HG03565 (cell line): ENCODE measurements around the gene PCDH1.
"Not testable (repeated sequence)": the region's sequence is repeated elsewhere in the genome, so short reads cannot be mapped to it uniquely, and the experiment has no call there.

Source experiments
- ATAC-seq: cut with Tn5 transposase; IDR thresholded peaks from one replicate; pipeline ENCODE4 v1.9.1; 2021; ENCODE audit warnings: mild to moderate bottlenecking, moderate library complexity; ENCODE audit not compliant: unreplicated experiment

Gene PCDH1

GRCh38 chr5:141840280-141840812, 37.9 kb downstream of the PCDH1 start:
- ATAC-seq, result no peak

DNA sequence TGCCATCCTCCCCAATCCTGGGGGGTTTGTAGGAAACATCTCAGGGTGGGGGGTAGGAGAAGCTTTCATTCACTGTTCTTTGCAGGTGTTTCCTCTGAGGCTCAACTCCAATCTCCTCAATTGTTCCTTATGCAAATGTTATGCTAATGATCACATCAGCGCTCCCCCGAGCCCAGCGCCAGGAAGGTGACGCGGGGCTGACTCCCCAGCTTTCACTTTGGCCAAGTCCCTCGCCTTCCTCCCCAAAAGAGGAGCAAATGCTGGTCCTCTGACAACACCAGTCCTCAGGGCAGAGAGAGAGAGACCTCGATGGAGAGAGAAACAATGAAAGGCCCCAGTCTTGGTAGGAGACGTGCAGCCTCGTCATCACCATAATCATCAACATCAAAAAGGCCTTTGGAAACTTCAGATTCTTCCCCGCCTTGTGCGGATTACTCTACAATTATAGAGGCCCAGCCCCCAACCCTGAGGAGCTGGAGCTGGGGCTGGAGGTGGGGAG, 39.1 kb downstream of the PCDH1 start:
- ATAC-seq, result no peak

GRCh38 chr5:141838326-141839014, 39.7 kb downstream of the PCDH1 start:
- ATAC-seq, result no peak

DNA sequence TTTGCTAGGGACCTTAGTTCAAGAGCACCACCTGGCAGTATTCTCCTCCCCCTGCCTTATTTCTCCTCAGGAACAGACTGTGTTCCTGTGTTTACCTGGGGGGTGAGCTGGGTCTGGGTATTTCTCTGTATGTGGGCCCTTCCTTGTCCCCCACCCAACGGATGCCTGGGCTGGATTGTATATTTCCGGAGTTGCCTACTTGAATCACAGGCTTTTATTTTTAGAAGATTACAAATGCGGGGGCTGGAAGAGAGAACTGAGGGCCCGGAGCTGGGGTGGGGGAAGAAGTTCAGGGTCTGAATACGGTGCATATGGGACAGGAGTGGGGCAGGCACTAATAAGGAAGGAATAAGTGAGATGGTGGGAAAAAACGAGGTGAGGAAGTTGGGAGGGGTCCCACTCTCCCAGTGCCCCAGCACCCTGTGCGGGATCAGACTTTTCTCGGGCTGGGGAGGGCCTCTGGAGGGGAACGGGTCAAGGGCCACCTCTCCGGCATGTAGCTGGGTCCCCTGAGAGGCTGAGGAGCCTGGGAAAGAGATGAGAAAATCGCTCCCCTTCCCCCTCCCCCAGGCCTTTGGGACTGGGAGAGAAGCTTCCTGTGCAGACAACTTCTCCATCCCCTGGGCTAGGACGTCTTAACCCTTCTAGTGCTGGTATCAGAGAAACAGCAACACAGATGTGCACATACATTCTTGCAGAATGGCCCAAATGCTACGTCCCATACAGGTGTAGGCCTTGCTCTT, 42.1 kb downstream of the PCDH1 start:
- no peak for ATAC-seq

DNA sequence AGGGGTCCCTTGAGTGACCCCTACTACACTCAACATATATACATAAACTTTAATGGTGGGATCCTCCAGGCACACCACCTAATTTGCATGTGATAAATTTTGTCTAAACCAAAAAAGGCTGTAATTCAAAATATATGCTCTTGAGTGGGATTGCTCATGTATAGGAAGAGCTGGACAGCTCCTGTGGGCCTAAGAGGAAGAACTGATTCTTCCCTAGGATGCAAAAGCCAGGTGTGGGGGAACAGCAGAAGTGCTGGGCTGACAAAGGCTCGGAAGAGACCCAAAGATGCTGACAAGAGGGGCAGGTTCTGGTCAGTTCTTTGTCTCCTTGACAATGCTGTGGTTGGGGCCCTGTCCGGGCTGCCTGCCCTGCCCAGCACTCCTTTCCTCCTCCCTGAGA, 43.9 kb downstream of the PCDH1 start:
- no peak for ATAC-seq

DNA sequence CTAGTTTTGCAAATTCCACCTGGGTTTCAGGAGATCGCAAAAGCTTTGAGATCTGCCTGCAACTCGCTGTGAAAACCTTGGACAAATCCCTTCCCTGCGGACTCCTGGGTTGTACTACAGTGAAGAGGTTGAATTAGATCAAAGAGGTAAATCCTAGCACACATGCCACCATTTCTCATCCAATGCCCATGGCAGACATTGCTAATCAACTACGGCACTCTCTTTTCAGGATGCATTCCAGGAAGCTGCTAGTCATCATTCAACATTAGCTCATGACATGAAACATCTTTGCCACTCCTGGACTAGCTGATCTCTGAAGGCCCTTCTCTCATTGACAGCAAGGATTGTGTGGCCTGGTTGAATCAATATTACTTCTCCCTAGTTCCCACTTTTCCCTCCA, 46.1 kb downstream of the PCDH1 start:
- no peak for ATAC-seq

DNA sequence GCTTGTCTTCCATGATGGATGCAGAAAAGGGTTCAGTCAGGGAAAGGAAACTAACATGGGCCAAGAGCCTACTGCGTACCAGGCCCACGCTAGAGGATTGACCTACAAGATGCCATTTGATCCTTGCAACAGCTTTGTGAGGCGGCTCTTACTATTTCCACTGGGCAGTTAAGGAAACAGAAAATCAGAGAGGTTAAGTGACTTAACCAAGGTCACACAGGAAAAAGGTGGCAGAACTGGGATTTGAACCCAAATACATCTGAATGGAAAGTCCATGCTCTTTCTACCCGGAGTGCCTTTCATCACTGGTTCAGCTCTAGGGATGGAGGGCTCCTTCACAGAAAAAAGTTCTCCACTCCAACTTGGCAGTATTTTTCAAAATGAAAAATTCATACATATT, 50.0 kb downstream of the PCDH1 start:
- ATAC-seq, result no peak

DNA sequence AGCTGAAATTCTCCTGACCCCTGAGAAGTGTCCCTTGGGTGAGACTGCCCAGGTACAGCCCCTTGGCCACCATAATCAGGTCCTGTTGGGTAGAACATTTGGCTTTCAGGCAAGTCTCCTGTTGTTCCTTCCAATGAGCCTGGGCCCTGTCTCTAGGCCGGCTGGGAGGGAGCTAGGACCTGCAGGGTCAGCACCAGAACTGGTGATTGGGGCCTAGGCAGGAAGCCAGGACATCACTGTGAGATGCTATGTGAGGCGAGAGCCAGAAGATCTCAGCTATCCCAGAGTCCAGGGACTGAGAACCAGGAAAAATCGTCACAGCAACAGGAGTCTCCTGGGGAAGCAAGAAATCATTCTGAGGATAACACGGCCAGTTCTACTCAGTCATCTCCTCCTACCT, 51.5 kb downstream of the PCDH1 start:
- ATAC-seq, result no peak

DNA sequence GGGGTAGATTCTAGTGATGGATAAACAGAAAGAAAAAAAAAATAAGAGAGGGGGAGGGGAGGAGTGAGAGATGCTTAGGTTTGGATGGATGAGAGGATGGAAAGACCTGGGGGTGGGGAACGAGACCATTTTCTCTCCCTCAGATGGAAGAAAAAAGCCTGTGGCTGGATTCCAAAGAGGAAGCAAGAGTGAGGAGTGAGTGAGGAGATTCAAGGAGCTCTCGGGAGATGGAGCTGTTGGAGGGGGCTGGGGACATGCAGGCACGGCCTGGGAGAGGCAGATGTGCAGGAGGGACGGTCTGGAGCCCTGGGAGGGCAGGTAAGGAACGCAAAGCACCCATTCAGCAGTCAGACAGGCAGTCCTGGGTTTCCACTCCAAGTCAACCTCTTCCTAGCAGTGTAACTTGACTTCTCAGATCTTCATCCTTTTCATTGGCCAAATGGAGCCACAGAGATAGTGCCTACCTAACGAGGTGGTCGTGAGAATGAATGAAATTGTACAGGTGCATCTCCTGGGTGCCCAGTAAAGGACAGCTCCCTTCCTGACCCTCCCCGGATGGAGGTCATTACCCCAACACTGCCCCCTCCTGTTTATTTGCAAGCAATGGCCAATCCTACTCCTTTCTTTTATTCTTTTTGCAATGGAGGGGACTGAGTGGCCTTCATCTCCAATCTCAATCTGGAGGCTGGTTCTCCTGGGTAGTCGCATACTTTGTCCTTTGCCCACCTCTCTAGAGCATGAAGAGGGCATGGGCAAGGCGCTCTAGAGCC, 52.2 kb downstream of the PCDH1 start:
- ATAC-seq, result no peak

DNA sequence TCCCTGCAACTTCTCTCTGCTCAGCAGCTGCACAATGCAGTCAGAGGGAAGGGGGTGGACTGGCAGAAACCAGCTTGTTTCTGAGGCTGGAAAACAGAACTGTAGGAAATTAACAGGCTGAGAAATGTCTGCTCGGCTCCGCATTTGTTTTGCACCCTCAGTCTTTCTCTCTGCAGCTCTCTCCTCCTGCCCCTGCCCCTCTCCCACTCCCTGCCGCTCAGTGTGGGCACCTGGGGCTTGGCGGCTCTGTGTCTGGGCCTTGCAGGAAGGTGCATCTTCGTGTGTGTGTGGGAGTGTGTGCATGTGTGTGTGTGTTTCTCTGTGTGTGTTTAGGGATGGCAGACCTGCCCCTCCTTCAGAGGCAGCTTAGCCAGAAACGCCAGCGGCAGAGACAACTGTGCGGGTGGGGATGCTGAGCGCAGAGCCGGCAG, 53.0 kb downstream of the PCDH1 start:
- ATAC-seq, result no peak

- no peak for ATAC-seq
Measured at GRCh38 chr5:141824717-141825116, 53.5 kb downstream of the PCDH1 start.

DNA sequence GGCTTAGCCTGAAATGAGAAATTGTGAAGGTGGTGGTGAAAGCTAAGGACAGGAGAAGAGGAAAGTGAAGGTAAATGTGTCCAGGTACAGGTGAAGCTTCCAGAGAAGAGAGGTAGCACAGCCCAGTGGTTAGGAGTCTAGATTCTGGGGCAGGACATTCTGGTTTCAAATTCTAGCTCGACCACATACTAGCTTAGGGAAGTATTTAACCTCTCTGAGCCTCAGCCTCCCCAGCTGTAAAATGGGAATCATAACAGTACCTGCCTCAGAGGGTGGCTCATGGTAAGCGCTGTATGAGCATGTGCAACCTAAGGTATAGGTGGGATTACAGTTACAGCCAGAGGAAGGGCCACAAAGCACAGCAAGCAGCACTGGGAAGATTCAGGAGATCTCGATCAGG, 55.2 kb downstream of the PCDH1 start:
- no peak for ATAC-seq

GRCh38 chr5:141822144-141822543, 56.1 kb downstream of the PCDH1 start:
- ATAC-seq, result no peak

DNA sequence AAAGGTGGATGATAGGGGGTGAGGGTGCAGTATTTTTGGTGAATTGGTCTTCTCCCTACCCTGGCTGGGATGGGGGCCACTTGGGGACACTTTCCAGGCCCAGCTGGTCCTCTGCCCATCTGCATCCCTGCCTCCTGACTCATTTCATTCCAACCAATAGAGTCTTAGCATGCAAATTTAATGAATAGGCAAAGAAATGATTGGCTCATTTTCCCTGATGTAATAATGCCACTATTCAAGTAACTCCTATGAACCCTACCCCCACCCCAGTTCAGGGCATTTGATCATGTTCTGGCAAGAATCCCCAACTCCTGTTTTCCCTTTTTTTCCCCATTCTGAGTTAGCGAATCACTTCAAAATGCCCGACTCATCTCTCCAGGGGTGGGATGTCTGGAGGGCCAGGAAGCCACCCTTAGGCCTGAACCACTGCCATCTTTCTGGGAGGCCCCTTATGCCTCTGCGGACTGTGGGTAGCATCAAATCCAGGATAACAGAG, 56.7 kb downstream of the PCDH1 start:
- no peak for ATAC-seq

DNA sequence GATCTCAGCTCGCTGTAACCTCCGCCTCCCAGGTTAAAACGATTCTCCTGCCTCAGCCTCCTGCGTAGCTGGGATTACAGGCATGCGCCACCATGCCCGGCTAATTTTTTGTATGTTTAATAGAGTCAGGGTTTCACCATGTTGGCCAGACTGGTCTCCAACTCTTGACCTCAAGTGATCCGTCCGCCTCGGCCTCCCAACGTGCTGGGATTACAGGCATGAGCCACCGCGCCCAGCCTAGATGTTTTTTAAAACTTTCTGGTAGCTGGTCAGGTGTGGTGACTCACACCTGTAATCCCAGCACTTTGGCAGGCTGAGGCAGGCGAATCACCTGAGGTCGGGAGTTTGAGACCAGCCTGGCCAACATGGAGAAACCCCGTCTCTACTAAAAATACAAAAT, 57.5 kb downstream of the PCDH1 start:
- ATAC-seq, result not testable (repeated sequence)

DNA sequence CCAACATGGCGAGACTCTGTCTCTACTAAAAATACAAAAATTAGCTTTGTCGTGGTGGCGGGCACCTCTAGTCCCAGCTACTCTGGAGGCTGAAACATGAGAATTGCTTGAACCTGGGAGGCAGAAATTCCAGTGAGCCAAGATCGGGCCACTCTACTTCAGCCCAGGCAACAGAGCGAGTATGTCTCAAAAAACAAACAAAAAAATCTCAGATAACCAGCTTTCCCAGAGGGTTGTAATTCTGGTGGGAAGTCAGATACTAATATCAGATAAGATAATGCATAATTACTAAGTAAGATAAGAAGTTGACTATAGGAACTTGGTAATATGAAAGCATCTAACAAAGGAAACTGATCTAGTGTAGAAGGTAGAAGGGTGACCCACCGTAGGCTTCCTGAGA, 60.6 kb downstream of the PCDH1 start:
- ATAC-seq, result no peak

DNA sequence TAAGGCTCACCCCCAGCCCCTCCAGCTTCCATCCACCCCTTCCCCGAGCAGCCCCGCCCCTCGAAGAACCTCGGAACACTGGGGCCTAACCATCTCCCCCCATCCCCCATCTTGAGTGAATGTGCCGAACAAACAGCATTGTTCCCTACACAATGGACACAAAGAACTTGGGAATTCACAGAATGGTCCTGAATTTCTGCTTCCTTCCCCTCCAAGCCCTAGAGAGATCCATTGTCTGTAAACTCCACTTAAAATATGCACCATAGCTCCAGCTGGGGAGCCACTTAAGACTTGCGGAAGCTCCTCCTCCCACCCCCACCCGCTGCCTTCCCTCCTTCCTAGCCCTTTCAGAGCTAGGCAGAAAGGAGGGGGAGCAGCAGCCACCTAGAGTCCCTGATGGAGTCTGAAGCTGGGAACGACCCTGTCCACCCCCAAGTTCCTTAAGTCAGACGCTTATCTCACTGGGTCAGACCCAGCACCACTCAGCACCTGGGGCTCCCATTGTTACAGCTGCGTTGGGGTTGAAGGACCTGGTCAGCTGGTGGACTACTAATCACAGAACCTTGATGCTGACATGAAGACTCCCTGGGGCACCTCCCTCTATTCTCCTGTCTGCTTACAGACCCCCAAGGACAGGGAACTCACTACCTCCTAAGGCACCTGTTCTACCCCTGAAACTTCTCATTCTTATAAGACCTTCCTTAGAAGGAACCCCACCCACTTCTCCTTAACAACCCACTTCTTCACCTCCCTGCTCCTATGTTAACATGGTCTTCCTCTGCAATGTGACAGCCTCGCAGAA, 61.4 kb downstream of the PCDH1 start:
- ATAC-seq, result no peak

GRCh38 chr5:141815796-141816180, 62.4 kb downstream of the PCDH1 start:
- no peak for ATAC-seq

DNA sequence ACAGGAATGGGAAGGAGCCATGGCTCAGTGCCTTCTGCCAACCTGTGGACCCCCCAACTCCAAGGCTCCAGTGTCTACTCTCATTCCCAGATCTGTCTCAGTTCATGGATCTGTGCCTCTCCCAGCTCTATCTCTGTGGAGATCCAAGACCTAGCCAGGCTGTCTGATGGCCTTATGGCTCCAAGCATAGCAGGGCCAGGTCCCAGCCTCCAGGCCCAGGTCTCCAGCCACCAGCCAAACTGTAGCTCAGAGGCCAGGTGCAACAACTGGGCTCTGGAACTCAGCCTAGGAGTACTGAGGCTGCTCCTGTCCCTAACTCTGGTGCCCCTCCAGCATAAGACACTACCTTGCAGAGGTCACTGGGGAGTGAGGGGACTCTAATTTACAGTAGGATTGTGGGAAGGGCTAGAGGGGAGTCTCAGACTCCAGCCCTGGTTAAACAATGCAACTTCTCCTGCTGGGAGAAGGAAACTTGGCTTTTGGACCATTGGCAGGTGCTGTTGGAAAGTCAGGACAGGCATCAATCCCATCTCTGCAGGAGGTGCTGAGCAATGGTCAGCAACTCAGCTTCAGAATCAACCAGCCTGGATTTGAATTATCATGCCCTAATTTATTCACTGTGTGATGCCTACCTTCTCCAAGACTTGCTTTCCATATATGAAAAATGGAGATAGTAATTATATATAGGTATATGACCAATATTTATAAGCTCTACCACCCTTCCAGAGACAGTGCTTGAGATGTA, 63.0 kb downstream of the PCDH1 start:
- ATAC-seq, result no peak
